Measurements from ENCODE around the gene APOOL. TPM values are rescaled to one million over a fixed set of nuclear protein-coding genes. Genes with fewer than 3 reads are reported as not detected.
"Not testable (repeated sequence)": the region's sequence is repeated elsewhere in the genome, so short reads cannot be mapped to it uniquely, and the experiment has no call there.

APOOL gene
- total RNA-seq, 2 experiments from 2014 or later = 23.3 to 24.1 TPM

GRCh38 chrX:85024562-85024961 lies 20.9 kb downstream of the APOOL start:
- CTCF ChIA-PET = no interaction called here
- Mint-ChIP-seq H3K36me3 (ENCODE audit: low read depth) (peaks cover 20% of the 10 kb centered on the region), H3K27me3 (ENCODE audit: low read depth) (no peaks in the 10 kb centered on the region), H3K27ac (no peak overlapping the region), H3K9me3 (no peaks in the 10 kb centered on the region), H3K4me3 (no peak overlapping the region), H3K4me1 (ENCODE audit: low read depth) (no peaks in the 10 kb centered on the region)
- DNase-seq = no peak
- intact Hi-C loops (cut with micrococcal nuclease) = no loop called here

- no peak overlapping the region for H3K27ac Mint-ChIP-seq
- no peaks in the 10 kb centered on the region for H3K27me3 Mint-ChIP-seq (ENCODE audit: low read depth)
- H3K4me3 Mint-ChIP-seq = no peak overlapping the region
- no peak for DNase-seq
- no peaks in the 10 kb centered on the region for H3K9me3 Mint-ChIP-seq
- intact Hi-C loops (cut with micrococcal nuclease) = no loop called here
- H3K4me1 Mint-ChIP-seq (ENCODE audit: low read depth) = no peaks in the 10 kb centered on the region
- CTCF ChIA-PET = no interaction called here
- H3K36me3 Mint-ChIP-seq (ENCODE audit: low read depth) = peaks cover 20% of the 10 kb centered on the region
Observed at GRCh38 chrX:85026170-85026569, 22.5 kb downstream of the APOOL start.

GRCh38 chrX:85029043-85029442 lies 25.4 kb downstream of the APOOL start:
- no peak for DNase-seq
- intact Hi-C loops (cut with micrococcal nuclease) = no loop called here
- Mint-ChIP-seq H3K9me3 (no peaks in the 10 kb centered on the region), H3K27me3 (ENCODE audit: low read depth) (no peaks in the 10 kb centered on the region), H3K36me3 (ENCODE audit: low read depth) (peaks cover 11% of the 10 kb centered on the region), H3K4me1 (ENCODE audit: low read depth) (no peaks in the 10 kb centered on the region), H3K4me3 (no peak overlapping the region), H3K27ac (no peak overlapping the region)
- CTCF ChIA-PET = no interaction called here

- Mint-ChIP-seq H3K27me3 (ENCODE audit: low read depth) (no peaks in the 10 kb centered on the region), H3K4me3 (no peak overlapping the region), H3K27ac (no peak overlapping the region), H3K4me1 (ENCODE audit: low read depth) (peaks cover 4% of the 10 kb centered on the region), H3K9me3 (no peaks in the 10 kb centered on the region), H3K36me3 (ENCODE audit: low read depth) (peaks cover 8% of the 10 kb centered on the region)
- intact Hi-C loops (cut with micrococcal nuclease) = no loop called here
- no peak for DNase-seq
- CTCF ChIA-PET = no interaction called here
Observed at GRCh38 chrX:85031505-85031904, 27.8 kb downstream of the APOOL start.

- intact Hi-C loops (cut with micrococcal nuclease) = no loop called here
- Mint-ChIP-seq H3K9me3 (peaks cover 14% of the 10 kb centered on the region), H3K4me3 (no peak overlapping the region), H3K27me3 (ENCODE audit: low read depth) (no peaks in the 10 kb centered on the region), H3K4me1 (ENCODE audit: low read depth) (peaks cover 27% of the 10 kb centered on the region), H3K36me3 (ENCODE audit: low read depth) (peaks cover 14% of the 10 kb centered on the region), H3K27ac (no peak overlapping the region)
- no peak for DNase-seq
- CTCF ChIA-PET = no interaction called here
Observed at GRCh38 chrX:85037114-85037513, 33.4 kb downstream of the APOOL start.

- Mint-ChIP-seq H3K4me1 (ENCODE audit: low read depth) (peaks cover 13% of the 10 kb centered on the region), H3K27me3 (ENCODE audit: low read depth) (no peaks in the 10 kb centered on the region), H3K36me3 (ENCODE audit: low read depth) (peaks cover 2% of the 10 kb centered on the region), H3K27ac (no peak overlapping the region), H3K4me3 (no peak overlapping the region), H3K9me3 (no peaks in the 10 kb centered on the region)
- DNase-seq = no peak
- CTCF ChIA-PET = no interaction called here
- intact Hi-C loops (cut with micrococcal nuclease) = loop anchor here (1.0 to 5.0 kb wide), 3 partner anchors 48 to 549 kb away; partner anchors contain the start of genes APOOL and HDX
Observed at GRCh38 chrX:85051627-85052026, 48.0 kb downstream of the APOOL start.

- peaks cover 13% of the 10 kb centered on the region for H3K4me1 Mint-ChIP-seq (ENCODE audit: low read depth)
- CTCF ChIA-PET = no interaction called here
- no peak overlapping the region for H3K4me3 Mint-ChIP-seq
- H3K9me3 Mint-ChIP-seq = no peaks in the 10 kb centered on the region
- H3K27ac Mint-ChIP-seq = peak overlapping the region; percentile 13
- H3K36me3 Mint-ChIP-seq (ENCODE audit: low read depth) = peaks cover 4% of the 10 kb centered on the region
- intact Hi-C loops (cut with micrococcal nuclease) = loop anchor here (1.0 to 5.0 kb wide), 3 partner anchors 49 to 550 kb away; partner anchors contain the start of genes APOOL and HDX
- H3K27me3 Mint-ChIP-seq (ENCODE audit: low read depth) = no peaks in the 10 kb centered on the region
- no peak for DNase-seq
Observed at GRCh38 chrX:85052205-85052604, 48.5 kb downstream of the APOOL start.

GRCh38 chrX:85052636-85053343 lies 49.1 kb downstream of the APOOL start:
- intact Hi-C loops (cut with micrococcal nuclease) = loop anchor here (1.0 to 5.0 kb wide), 3 partner anchors 49 to 550 kb away; partner anchors contain the start of genes APOOL and HDX
- peaks cover 4% of the 10 kb centered on the region for H3K36me3 Mint-ChIP-seq (ENCODE audit: low read depth)
- H3K4me3 Mint-ChIP-seq = no peak overlapping the region
- H3K4me1 Mint-ChIP-seq (ENCODE audit: low read depth) = peaks cover 13% of the 10 kb centered on the region
- no peaks in the 10 kb centered on the region for H3K27me3 Mint-ChIP-seq (ENCODE audit: low read depth)
- no peak for DNase-seq
- CTCF ChIA-PET = interaction anchor here (0.6 to 1.0 kb wide), 2 partner anchors 65 to 111 kb away, joined by 3 to 4 read pairs; no protein-coding TSS in a partner anchor
- H3K27ac Mint-ChIP-seq = peak overlapping the region; percentile 13
- H3K9me3 Mint-ChIP-seq = no peaks in the 10 kb centered on the region

GRCh38 chrX:85065512-85066198 lies 62.0 kb downstream of the APOOL start:
- intact Hi-C loops (cut with micrococcal nuclease) = no loop called here
- peaks cover 21% of the 10 kb centered on the region for H3K36me3 Mint-ChIP-seq (ENCODE audit: low read depth)
- H3K27me3 Mint-ChIP-seq (ENCODE audit: low read depth) = no peaks in the 10 kb centered on the region
- H3K27ac Mint-ChIP-seq = no peak overlapping the region
- no peaks in the 10 kb centered on the region for H3K4me1 Mint-ChIP-seq (ENCODE audit: low read depth)
- CTCF ChIA-PET = no interaction called here
- H3K4me3 Mint-ChIP-seq = no peak overlapping the region
- no peak for DNase-seq
- no peaks in the 10 kb centered on the region for H3K9me3 Mint-ChIP-seq

- DNase-seq; H3K9me3 Mint-ChIP-seq; H3K4me1 Mint-ChIP-seq (ENCODE audit: low read depth); intact Hi-C loops (cut with micrococcal nuclease); CTCF ChIA-PET; H3K27me3 Mint-ChIP-seq (ENCODE audit: low read depth); H3K4me3 Mint-ChIP-seq; H3K27ac Mint-ChIP-seq: not testable (repeated sequence)
- H3K36me3 Mint-ChIP-seq (ENCODE audit: low read depth) = peaks cover 16% of the 10 kb centered on the region
Observed at GRCh38 chrX:85077247-85077646, 73.6 kb downstream of the APOOL start.

GRCh38 chrX:85084770-85085393 lies 81.2 kb downstream of the APOOL start:
- Mint-ChIP-seq H3K27me3 (ENCODE audit: low read depth) (no peaks in the 10 kb centered on the region), H3K36me3 (ENCODE audit: low read depth) (peaks cover 14% of the 10 kb centered on the region), H3K9me3 (no peaks in the 10 kb centered on the region), H3K4me3 (no peak overlapping the region), H3K27ac (no peak overlapping the region), H3K4me1 (ENCODE audit: low read depth) (no peaks in the 10 kb centered on the region)
- CTCF ChIA-PET = interaction anchor here (0.6 to 1.4 kb wide), 3 partner anchors 9 to 1047 kb away, joined by 3 to 4 read pairs (median 4); no protein-coding TSS in a partner anchor
- peak; percentile 12 for DNase-seq
- intact Hi-C loops (cut with micrococcal nuclease) = loop anchor here (2.0 kb wide), 1 partner anchor 26 kb away; no protein-coding TSS in a partner anchor

GRCh38 chrX:85089321-85089840 lies 85.7 kb downstream of the APOOL start:
- Mint-ChIP-seq H3K27me3 (ENCODE audit: low read depth) (no peaks in the 10 kb centered on the region), H3K4me3 (no peak overlapping the region), H3K4me1 (ENCODE audit: low read depth) (no peaks in the 10 kb centered on the region), H3K27ac (no peak overlapping the region), H3K9me3 (no peaks in the 10 kb centered on the region), H3K36me3 (ENCODE audit: low read depth) (peaks cover 30% of the 10 kb centered on the region)
- CTCF ChIA-PET = no interaction called here
- intact Hi-C loops (cut with micrococcal nuclease) = no loop called here
- DNase-seq = no peak

Measured in activated naive CD4-positive, alpha-beta T cell treated with anti-CD3 and anti-CD28 coated beads for 36 hours (primary cell).